GM10248 (cell line): ENCODE measurements around the gene PPP1R9A.

Experiments
- CTCF ChIA-PET: fragments of 300-600 bp; sonication (Branson Sonifier 250); formaldehyde crosslinking; extraction: SDS; loops from one replicate; lab custom pipeline; 2021; ENCODE audit warnings: antibody characterized with exemption; lab: Yijun Ruan, JAX
- POLR2A ChIA-PET: fragments of 350-650 bp; sonication (Branson Sonifier 250); formaldehyde crosslinking; extraction: SDS; loops from one replicate; lab custom pipeline; 2020; ENCODE audit warnings: antibody characterized with exemption; lab: Yijun Ruan, JAX
- DNase-seq: peaks from one replicate; pipeline ENCODE4 v3.0.0; 2012; ENCODE audit errors: extremely low spot score
- CTCF ChIP-seq: IDR thresholded peaks from 2 replicates; pipeline ENCODE4 v1.5.1; 2012; ENCODE audit warnings: mild to moderate bottlenecking, low read depth; ENCODE audit errors: extremely low read depth, missing control alignments, control extremely low read depth

Gene PPP1R9A

GRCh38 chr7:94922457-94922856, 15.1 kb downstream of the PPP1R9A start:
- ChIA-PET POLR2A (no interaction called here), CTCF (no interaction called here)
- DNase-seq, result no peak
- TF ChIP-seq CTCF, result no peak

GRCh38 chr7:94923412-94923811, 16.0 kb downstream of the PPP1R9A start:
- ChIA-PET CTCF (no interaction called here), POLR2A (no interaction called here)
- DNase-seq, result no peak
- no peak for TF ChIP-seq CTCF

- DNase-seq, result no peak
- POLR2A ChIA-PET, result no interaction called here
- CTCF ChIA-PET, result interaction anchor here (0.8 to 1.7 kb wide), 3 partner anchors 12 to 548 kb away, joined by 3 to 4 read pairs (median 4); no protein-coding TSS in a partner anchor
- no peak for TF ChIP-seq CTCF
Measured at GRCh38 chr7:94928168-94928707, 20.8 kb downstream of the PPP1R9A start.

GRCh38 chr7:94933256-94933990, 26.0 kb downstream of the PPP1R9A start:
- CTCF ChIA-PET, result no interaction called here
- TF ChIP-seq CTCF, result no peak
- DNase-seq, result no peak
- POLR2A ChIA-PET, result no interaction called here

GRCh38 chr7:94939395-94939794, 32.0 kb downstream of the PPP1R9A start:
- TF ChIP-seq CTCF, result no peak
- ChIA-PET CTCF (no interaction called here), POLR2A (no interaction called here)
- DNase-seq, result no peak

- POLR2A ChIA-PET, result no interaction called here
- DNase-seq, result no peak
- CTCF ChIA-PET, result no interaction called here
- no peak for TF ChIP-seq CTCF
Measured at GRCh38 chr7:94940241-94940640, 32.8 kb downstream of the PPP1R9A start.
